Inferior parietal cortex (tissue), 1 donor: ENCODE data around the gene MORC2.

ENCODE experiments used
- DNase-seq: peaks from one replicate; pipeline ENCODE4 v3.0.0-alpha.2; 2016; ENCODE audit errors: extremely low spot score

Gene MORC2

GRCh38 chr22:30921108-30921507, 47.5 kb downstream of the MORC2 start:
- DNase-seq = no peak

- peak; percentile 89 for DNase-seq
Measured at GRCh38 chr22:30920407-30920806, 48.2 kb downstream of the MORC2 start.

DNA sequence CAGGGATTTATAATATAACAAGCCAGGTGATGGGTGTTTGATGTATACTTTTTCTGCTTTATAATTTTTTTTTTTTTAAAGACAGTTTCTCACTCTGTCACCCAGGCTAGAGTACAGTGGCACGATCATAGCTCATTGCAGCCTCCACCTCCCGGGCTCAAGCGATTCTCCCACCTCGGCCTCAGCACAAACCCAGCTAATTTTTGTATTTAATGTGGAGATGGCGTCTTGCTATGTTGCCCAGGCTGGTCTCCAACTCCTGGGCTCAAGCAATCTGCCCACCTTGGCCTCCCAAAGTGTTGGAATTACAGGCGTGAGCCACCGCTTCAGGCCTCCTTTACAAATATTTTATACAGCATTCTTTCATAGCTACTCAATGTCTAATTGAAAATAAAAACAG, 48.6 kb downstream of the MORC2 start:
- no peak for DNase-seq

GRCh38 chr22:30918761-30919160, 49.8 kb downstream of the MORC2 start:
- DNase-seq = no peak

DNA sequence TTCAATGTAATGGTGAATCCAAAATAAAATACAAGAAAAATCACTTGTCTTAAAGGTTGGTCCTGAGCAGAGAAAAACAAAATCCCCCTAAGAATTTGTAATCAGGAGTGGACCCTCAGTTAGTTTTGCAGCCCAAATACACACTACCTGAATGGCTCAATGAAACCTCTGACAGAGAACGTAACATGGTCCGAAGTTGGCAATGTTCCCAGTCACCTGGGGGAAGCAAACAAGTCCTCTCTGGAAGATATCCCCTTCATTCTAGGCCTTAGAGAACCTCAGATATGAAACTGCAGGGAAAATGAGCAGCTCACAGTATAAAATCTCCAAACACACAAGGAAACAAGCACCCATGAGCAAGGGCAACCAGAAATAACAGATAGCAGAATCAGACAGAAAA, 58.2 kb downstream of the MORC2 start:
- DNase-seq = no peak

DNA sequence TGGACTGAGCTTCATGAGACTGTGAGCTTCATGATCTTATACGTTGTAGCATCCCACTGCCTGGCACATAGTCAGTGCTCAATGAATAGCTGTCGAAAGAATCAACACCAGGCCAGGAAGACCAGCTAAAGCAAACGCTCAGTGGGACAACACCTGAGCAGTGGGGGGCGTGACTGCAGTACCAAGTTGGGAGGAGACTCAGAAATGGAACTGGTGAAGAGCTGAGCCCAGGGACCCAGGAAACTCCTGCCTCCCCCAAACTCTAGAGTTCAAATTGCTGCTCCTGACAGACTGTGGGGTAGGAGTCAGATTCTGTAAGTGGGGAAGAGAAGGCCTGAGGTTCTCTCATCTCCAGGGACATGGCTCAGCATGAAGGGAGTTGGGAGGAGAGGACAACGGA, 59.3 kb downstream of the MORC2 start:
- no peak for DNase-seq

- no peak for DNase-seq
Measured at GRCh38 chr22:30908051-30908461, 60.5 kb downstream of the MORC2 start.

DNA sequence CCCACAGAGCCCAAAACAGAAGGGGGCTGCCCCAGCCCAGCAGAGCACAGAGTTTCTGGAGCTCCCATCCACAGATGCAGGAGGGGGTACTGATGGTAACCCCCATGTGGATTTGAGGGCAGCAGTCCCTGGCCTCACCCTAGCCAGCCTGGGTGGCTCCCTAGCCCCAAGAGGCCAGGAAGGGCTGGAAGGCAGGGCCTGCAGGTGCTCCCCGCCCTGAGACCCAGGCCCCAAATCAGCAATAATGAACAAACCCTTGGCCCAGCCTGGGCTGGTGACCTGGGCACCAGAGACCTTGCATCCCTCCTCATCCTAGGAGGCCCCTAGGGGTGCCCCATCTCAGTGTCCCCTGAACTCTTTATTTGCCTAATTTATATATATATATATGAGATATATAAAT, 61.6 kb downstream of the MORC2 start:
- no peak for DNase-seq

DNA sequence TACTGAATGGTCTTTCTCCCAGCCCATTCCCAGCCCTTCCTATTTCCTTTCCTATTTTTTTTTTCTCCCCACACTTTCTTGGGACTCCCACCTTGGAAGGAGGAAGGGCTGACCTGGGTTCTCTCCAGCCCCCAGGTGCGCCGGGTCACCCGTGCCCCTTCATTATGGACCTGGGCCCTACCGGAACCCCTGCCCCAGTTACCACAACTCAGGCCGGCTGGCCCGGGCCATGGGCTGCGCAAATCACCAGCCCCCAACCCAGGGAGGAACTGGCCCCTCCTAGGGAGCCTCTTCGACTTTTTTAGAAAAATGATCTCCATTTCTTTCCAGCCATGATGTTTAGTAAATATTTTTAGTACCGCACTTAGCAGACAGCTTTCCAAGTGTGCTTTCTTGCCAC, 62.2 kb downstream of the MORC2 start:
- no peak for DNase-seq

GRCh38 chr22:30905696-30906341, 62.8 kb downstream of the MORC2 start:
- no peak for DNase-seq

GRCh38 chr22:30903876-30904460, 64.6 kb downstream of the MORC2 start:
- DNase-seq = no peak

DNA sequence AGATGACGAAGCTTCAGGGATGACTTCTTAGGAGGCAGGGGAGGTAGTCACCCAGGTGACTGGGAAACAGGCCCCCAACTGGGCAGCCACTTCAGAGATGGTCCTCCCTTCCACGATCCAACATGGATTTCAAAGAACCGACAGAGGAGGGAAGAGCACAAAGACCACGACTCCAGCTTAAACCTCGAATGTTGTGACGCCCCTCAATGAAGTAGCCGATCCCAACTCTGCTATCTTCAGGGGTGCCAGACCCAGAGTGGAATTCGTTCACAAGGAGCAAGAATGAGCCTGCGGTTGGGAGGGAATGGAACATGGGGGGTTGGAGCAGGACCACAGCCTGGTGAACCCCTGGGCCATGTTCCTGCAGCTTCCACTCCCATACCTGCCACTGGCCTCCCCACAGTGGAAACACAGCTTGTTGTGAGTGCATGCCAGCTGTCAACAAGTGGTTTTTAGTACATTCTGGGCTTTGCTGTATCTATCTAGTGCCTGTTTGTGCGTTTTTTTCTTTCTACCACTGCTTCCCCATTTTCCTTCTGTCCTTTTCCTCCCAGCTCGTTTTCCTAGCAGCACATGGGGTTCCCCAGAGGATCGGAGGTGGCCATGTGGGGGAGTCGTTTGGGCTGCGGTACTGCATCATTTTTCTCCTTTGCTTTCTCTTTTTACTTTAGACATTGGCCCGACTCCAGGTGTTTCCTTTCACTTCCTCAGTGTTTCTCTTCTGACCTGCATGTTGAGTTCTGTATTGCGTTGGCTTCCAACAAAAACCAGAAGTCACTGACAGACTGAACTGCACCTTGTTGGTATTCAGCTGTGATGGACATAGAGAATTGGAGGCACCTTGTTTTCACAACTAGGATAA, 65.8 kb downstream of the MORC2 start:
- DNase-seq = no peak

- DNase-seq = no peak
Measured at GRCh38 chr22:30894371-30894740, 74.2 kb downstream of the MORC2 start.

- no peak for DNase-seq
Measured at GRCh38 chr22:30893434-30894370, 74.9 kb downstream of the MORC2 start.

GRCh38 chr22:30892731-30893221, 75.8 kb downstream of the MORC2 start:
- DNase-seq = no peak

DNA sequence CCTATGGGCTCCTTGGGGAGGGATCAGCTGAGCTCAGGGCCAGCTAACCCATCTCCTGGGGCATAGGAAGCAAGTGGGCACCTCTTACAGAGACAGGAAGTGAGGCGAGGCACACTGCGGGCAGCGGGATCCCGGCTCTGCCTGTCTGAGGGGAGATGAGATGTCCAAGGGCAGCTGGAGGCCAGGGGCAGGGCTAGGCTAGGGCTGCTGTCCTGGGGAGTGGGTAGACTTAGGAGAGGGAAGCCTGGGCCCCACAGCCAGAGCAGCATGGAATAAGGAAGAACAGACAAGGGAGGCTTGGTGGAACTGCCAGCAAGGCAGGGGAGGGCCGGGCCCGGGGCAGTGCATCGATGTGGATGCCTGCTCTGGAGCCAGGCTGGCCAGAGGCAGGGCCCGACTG, 76.3 kb downstream of the MORC2 start:
- no peak for DNase-seq

GRCh38 chr22:30891781-30892180, 76.8 kb downstream of the MORC2 start:
- no peak for DNase-seq

DNA sequence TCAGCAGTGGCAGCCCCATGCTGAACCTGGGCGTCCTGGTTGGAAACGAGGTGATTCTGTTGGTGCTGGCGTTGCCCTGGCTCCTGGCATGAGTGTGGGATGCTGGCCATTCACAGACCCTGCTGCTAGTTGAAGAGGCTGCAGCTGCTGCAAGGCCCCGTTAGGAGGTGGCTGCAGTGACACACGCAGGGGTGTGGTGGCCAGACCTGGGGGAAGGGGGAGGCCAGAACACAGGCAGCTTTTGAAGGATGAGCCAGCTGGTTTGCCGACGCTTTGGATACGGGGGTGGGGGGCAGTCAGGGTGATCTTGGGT, 77.2 kb downstream of the MORC2 start:
- DNase-seq = no peak

GRCh38 chr22:30890686-30891442, 77.7 kb downstream of the MORC2 start:
- no peak for DNase-seq

DNA sequence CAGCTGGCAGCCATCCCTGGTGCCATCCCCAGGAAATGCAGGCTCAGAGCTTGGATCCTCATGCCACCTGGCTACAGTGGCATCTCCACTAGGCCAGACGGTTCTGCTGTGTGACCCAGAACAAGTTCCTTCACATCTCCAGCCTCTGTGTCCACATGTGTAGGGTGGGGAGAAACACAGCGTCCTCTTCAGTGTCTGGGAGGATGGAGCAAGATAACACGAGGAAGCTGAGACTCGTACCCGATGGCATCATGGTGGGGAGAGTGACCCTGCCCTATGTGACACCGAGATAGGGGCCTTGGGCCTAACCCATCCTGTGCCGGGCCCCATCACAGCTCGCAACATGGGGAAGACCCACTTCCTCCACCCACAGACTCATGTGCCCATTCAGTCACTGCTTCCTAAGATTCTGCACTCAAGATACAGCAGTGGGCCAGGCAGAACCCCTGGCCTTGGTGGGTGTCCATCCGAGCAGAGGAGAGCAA, 78.5 kb downstream of the MORC2 start:
- no peak for DNase-seq
